GM12801 (cell line): Measurements from ENCODE around the gene MBNL1.

ENCODE experiments used
- TF ChIP-seq, protein P1 (sequence below): IDR thresholded peaks from one replicate; pipeline ENCODE4 v1.5.1; 2011; ENCODE audit warnings: control low read depth; ENCODE audit not compliant: insufficient read length; ENCODE audit errors: extremely low read depth

Gene MBNL1

DNA sequence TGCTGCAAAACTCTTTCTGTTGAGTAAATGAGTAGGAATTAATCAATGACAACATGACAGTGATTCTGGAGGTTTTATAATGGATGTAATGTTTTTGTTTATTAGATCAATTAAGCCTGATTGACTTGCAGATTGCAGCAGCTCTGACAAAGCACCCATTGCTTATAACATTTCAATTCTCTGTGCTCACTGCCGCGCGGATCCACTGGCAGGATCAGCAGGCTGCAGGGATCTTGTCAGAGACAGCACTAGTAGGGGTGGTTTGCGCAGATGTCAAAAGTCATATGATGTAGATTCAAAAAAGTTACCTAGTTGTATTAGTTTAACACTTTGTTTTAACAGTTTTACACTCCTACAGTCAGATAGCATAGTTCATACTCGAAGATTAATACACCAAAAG lies 93.4 kb downstream of the MBNL1 start:
- TF ChIP-seq, protein P1, sequence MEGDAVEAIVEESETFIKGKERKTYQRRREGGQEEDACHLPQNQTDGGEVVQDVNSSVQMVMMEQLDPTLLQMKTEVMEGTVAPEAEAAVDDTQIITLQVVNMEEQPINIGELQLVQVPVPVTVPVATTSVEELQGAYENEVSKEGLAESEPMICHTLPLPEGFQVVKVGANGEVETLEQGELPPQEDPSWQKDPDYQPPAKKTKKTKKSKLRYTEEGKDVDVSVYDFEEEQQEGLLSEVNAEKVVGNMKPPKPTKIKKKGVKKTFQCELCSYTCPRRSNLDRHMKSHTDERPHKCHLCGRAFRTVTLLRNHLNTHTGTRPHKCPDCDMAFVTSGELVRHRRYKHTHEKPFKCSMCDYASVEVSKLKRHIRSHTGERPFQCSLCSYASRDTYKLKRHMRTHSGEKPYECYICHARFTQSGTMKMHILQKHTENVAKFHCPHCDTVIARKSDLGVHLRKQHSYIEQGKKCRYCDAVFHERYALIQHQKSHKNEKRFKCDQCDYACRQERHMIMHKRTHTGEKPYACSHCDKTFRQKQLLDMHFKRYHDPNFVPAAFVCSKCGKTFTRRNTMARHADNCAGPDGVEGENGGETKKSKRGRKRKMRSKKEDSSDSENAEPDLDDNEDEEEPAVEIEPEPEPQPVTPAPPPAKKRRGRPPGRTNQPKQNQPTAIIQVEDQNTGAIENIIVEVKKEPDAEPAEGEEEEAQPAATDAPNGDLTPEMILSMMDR, result no peak

DNA sequence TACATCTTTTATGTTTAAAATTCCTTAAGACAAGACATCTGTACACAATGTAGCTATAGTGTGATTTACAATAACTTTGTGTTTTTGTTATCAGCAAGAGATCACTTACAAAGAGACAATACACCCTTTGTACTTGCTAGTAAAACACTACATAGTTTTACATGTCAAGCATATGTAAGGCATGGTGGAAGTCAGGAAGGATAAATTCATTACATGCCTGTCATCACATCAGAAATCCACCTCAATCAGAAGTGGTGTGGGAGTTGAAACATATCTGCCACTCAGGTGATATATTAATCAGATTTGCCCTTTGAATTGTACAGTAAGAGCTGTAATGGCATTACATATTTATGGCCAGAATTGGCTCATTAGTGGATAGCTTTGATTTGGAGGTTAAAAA lies 95.5 kb downstream of the MBNL1 start:
- TF ChIP-seq, protein P1, result no peak

DNA sequence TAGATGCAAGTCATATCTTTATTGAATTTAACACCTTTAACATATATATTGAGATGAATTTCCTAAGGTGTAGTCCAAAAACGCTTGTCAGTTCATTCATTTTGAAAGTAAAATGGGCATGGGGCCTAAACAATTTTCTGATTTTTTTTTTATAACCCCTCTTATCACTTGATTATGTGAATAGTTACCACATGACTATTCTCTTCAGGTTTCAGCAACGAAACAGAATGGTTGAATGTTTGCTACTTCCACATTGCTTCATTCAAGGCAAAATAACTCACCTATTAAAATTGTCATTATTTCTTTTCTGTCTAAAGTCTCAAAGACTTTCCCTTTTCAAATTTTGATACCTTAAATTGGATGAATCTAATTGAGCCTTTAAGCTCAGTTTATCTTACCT lies 96.4 kb downstream of the MBNL1 start:
- TF ChIP-seq, protein P1, result no peak

DNA sequence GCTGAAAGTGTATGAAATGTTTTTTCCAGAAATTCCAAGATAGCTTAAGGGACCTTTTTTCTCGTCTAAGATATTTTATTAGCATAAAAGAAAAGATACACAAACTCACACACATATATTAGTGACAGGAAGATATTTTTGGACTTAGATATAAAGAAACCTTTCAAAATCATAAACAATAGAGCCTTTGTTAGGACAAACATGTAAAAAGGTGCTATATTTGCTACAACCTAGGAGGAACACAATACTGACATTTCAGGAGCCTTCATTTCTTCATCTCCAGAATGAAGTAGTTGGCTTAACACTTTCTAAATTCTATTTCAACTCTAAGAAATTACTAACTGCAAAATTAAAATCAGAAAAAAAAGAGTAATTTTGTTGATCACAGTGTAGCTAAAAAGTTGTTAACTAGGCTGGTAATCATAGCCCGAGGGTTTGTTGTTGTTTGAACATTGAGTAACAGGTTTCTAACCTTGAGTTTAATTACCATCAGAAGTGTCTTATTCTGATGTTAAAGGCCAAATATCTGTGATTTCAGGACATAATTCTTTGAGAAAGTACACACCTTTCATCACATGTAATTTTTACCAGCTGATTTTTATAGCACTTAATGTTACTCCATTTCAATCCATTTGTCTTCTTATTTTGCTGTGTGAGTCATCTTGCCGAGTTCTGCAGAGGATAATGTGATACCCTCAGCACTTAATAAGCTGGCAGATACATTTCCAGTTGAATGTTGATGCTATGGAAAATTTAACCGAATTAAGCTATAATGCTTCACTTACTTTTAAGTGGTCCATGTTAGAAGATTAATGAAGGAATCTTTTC lies 97.3 kb downstream of the MBNL1 start:
- TF ChIP-seq, protein P1, result no peak

DNA sequence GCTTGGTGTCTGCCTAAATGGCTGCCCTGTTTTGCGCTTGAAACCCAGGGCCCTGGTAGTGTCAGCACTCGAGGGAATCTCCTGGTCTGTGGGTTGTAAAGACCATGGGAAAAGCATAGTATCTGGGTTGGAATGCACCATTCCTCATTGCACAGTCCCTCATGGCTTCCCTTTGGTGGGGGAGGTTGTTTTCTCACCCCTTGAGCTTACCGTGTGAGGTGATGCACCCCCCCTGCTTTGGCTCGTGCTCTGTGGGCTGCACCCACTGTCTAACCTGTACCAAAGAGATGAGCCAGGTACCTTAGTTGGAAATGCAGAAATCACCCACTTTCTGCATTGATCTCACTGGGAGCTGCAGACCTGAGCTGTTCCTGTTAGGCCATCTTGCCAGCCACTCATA lies 104.7 kb downstream of the MBNL1 start:
- TF ChIP-seq, protein P1, result no peak

DNA sequence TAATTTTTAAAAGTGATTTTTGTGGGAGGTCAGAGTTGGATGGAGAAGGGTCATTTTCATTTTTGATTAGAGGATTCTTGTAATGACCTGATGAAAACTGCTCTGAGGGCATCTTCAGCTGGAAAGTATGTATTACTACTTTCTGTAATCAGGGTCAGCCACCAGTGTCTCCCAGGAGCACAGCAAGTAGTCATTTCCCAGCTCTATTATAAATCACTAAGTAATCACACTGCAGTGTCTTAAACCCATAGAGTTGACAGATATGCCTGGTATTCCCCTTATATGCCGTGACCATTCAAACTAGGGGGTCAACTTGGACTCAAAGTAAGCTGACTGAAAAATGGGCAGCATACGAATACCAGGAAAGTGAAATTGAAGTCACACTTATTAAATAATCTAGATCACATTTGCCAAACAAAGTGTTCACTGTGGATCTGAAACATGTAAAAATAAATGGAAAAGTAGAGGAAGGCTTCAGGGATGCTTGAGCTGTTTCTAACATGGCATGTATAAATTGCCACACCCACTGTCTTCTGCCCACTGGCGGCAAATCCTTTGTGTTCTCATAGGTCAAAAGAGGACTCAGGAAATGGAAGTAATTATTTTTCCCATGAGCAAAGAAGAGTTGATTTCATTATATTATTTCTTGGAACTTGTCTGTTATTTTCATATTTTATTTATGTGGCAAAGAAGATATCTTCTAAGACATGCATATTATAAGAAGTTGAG lies 105.7 kb downstream of the MBNL1 start:
- TF ChIP-seq, protein P1, result no peak

DNA sequence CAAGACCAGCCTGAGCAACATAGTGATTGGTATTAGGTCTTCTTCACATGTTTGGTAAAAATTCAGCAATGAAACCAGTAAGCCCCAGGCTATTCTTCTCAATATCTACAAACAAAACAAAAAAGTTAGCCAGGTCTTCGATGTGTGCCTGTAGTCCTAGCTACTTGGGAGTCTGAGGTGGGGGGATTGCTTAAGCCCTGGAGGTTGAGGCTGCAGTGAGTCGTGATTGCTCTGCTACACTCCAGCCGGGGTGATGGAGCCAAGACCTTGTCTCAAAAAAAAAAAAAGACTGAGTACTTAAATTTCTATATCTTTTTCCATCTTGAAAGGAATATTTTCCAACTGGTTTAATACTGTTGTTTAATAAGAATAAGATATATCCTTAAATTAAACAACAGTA lies 106.8 kb downstream of the MBNL1 start:
- TF ChIP-seq, protein P1, result no peak
